GM23338 (cell line): ENCODE measurements around the gene RRAS2.

Experiments used
- CREB1 ChIP-seq: fragments of 250-450 bp; sonication (Bioruptor Pico); IDR thresholded peaks from 2 replicates; pipeline ENCODE4 v1.5.0; 2020; ENCODE audit warnings: low read depth, mild to moderate bottlenecking, moderate library complexity
- CTCF ChIP-seq, 2 experiments: fragments of 200-600 bp in 1 of 2; sonication (generic) in 1 of 2; conservative IDR thresholded peaks; 2 replicates each; pipeline versions ENCODE4 v1.5.1 to v1.6.1; 2016 to 2017; ENCODE audit warnings: antibody characterized with exemption in 2 of 2, low read depth in 2 of 2, mild to moderate bottlenecking in 2 of 2, moderate library complexity in 1 of 2
- ETS1 ChIP-seq: IDR thresholded peaks from 2 replicates; pipeline ENCODE4 v1.6.1; 2016; ENCODE audit warnings: antibody characterized with exemption
- EZH2 ChIP-seq: fragments of 200-600 bp; sonication (generic); IDR thresholded peaks from one replicate; pipeline ENCODE4 v1.8.0; 2017; ENCODE audit warnings: antibody characterized with exemption, mild to moderate bottlenecking, low read depth; ENCODE audit not compliant: unreplicated experiment
- EZH2phosphoT487 ChIP-seq: fragments of 200-600 bp; sonication (generic); IDR thresholded peaks from one replicate; pipeline ENCODE4 v1.8.1; 2018; ENCODE audit warnings: antibody characterized with exemption; ENCODE audit not compliant: unreplicated experiment
- JUNB ChIP-seq: IDR thresholded peaks from one replicate; pipeline ENCODE4 v1.6.1; 2016; ENCODE audit warnings: antibody characterized with exemption; ENCODE audit not compliant: unreplicated experiment
- NANOG ChIP-seq: IDR thresholded peaks from 2 replicates; pipeline ENCODE4 v1.6.1; 2016; ENCODE audit warnings: antibody characterized with exemption, borderline replicate concordance
- POLR2AphosphoS5 ChIP-seq: IDR thresholded peaks from 2 replicates; pipeline ENCODE4 v1.6.1; 2016; ENCODE audit warnings: antibody characterized with exemption, low read depth
- REST ChIP-seq: IDR thresholded peaks from one replicate; pipeline ENCODE4 v1.6.1; 2018; ENCODE audit warnings: antibody characterized with exemption; ENCODE audit not compliant: unreplicated experiment
- STAT1 ChIP-seq: IDR thresholded peaks from one replicate; pipeline ENCODE4 v1.6.1; 2016; ENCODE audit warnings: antibody characterized with exemption; ENCODE audit not compliant: unreplicated experiment
- ZNF114 ChIP-seq: fragments of 250-450 bp; sonication (Bioruptor Pico); IDR thresholded peaks from 2 replicates; pipeline ENCODE4 v1.5.0; 2020; ENCODE audit warnings: mild to moderate bottlenecking, moderate library complexity
- ZNF331 ChIP-seq: fragments of 250-450 bp; sonication (Bioruptor Pico); IDR thresholded peaks from 2 replicates; pipeline ENCODE4 v1.5.0; 2020; ENCODE audit warnings: low read depth, mild to moderate bottlenecking, moderate library complexity
- ZNF462 ChIP-seq: fragments of 250-450 bp; sonication (Bioruptor Pico); IDR thresholded peaks from 2 replicates; pipeline ENCODE4 v1.5.0; 2020; ENCODE audit warnings: mild to moderate bottlenecking, moderate library complexity

GRCh38 chr11:14262271-14262846, 96.6 kb downstream of the RRAS2 start:
- TF ChIP-seq CTCF (conservative IDR thresholded peaks at IDR 0.05; ENCODE audit: low read depth in 2 of 2) (no peak), POLR2AphosphoS5 (peak; percentile 56), EZH2 (no peak), CREB1 (CRISPR knock-in tag) (no peak), REST (no peak), EZH2phosphoT487 (no peak), NANOG (no peak), STAT1 (no peak), ZNF462 (CRISPR knock-in tag) (no peak), JUNB (no peak), ETS1 (no peak), ZNF114 (CRISPR knock-in tag) (no peak), ZNF331 (no peak)
